Measurements from ENCODE around the gene DHPS.

DHPS gene

DNA sequence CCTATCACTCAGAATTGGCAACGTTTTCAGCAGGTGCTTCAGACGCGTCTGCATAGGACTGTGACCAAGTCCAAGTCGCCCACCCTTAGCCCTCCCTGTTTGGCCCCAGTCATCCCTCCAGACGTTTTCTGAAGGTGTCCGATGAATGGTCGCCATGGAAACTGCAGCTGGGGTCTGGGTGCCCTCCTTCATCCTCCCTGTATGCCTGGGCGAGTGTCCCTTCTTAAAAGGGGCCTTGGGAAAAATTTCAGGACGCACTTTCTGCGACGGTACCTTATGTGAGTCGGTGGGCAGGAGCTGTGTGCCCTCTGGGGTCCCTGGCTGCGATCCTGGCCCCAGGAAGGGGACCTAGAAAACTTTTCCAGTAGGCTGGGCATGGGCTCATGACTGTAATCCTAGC, 40.2 kb downstream of the DHPS start:
- no peak for DNase-seq

DNA sequence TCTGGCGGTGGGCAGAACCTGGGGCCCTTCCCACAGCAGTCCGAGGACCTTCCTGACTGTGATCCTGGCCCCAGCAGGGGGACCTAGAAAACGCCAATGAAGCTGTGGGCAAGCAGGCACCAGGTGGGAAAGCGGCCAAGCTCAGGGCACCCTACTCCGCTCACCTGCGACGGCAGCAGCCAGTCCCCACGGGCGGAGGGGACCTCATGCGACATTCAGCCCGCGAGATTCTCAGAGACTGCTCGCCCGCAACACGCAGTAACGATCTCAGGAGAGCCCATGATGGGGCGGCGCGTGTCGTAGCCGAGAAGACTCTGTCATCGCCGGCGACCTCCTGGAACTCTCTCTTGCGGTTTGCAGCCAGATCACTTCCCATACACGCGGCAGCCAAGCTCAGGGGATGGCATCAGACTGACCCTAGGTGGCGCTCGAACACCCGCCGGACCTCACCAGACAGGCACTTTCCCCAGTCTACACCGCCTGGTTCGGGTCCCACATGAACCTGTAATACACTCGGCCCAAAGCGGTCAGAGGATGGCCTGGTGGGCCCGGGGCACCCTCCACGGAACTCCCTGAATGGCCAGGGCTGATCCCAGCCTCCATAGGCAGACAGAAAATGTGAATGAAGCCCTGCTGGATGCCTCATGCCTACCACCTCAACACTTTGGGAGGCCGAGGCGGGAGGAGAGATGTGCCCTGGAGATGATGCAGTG, 41.6 kb downstream of the DHPS start:
- DNase-seq = no peak

DNA sequence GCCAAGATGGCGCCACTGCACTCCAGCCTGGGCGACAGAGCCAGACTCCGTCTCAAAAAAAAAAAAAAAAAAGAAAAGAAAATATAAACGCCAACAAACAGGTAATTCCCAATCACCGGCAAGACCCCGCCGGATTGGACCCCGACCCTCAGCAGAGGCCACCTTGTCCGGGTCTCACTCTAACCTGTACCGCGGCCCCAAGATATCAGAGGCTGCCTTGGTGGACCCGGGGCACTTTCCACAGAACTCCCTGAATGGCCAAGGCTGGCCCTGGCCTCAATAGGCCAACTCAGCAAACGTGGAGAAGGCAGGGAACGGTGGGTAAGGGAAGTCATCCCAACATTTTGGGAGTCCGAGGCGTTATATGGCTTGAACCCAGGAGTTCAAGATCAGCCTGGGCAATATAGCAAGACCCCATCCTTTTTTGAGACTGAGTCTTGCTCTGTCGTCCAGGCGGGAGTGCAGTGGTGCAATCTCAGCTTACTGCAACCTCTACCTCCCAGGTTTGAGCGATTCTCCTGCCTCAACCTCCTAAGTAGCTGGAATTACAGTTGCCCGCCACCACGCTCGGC, 43.0 kb downstream of the DHPS start:
- DNase-seq = no peak

DNA sequence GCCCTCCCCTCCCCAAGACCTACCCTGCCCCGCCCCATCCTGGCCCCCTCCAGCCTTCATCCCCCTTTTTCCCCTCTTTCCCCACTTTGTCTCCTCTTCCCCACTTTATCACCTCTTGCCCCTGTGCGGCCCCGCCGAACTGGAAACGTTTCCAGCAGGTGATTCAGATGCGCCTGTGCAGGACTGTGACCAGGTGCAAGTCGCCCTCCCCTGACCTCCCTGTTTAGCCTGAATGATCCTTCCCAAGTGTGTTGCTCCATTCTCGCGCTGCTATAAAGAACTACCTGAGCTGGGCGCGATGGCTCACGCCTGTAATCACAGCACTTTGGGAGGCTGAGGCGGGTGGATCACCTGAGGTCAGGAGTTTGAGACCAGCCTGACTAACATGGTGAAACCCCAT, 45.0 kb downstream of the DHPS start:
- DNase-seq = no peak

DNA sequence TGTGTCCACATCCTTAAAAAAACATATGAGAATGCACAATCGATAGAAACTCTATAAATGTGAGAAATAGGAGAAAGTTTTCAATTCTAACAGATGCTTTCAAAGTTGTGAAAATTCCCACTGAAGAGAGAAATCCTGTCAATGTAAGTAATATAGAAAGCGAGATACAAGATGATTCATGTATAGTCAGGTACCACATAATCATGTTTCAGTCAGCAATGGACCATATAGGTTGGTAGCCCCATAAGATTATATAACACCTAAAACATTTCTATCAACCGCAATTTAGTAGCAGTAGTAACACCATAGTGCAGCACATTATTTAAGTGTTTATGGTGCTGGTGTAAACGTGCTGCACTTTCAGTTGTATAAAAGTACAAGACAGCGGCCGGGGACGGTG, 52.5 kb downstream of the DHPS start:
- no peak for DNase-seq

DNA sequence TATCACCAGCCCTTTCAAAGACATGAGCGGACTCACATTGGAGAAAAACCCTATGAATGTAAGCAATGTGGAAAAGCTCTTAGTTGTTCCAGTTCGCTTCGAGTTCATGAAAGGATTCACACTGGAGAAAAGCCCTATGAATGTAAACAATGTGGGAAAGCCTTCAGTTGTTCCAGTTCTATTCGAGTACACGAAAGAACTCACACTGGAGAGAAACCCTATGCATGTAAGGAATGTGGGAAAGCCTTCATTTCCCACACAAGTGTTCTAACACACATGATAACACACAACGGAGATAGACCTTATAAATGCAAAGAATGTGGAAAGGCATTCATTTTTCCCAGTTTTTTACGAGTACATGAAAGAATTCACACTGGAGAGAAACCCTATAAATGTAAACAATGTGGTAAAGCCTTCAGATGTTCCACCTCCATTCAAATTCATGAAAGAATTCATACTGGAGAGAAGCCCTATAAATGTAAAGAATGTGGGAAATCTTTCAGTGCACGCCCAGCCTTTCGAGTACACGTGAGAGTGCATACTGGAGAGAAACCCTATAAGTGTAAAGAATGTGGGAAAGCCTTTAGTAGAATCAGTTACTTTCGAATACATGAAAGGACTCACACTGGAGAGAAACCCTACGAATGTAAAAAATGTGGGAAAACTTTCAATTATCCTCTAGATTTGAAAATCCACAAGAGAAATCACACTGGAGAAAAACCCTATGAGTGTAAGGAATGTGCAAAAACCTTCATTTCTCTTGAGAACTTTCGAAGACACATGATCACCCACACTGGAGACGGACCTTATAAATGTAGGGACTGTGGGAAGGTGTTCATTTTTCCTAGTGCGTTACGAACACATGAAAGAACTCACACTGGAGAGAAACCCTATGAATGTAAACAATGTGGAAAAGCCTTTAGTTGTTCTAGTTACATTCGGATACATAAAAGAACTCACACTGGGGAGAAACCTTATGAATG, 53.3 kb downstream of the DHPS start:
- DNase-seq = no peak

DNA sequence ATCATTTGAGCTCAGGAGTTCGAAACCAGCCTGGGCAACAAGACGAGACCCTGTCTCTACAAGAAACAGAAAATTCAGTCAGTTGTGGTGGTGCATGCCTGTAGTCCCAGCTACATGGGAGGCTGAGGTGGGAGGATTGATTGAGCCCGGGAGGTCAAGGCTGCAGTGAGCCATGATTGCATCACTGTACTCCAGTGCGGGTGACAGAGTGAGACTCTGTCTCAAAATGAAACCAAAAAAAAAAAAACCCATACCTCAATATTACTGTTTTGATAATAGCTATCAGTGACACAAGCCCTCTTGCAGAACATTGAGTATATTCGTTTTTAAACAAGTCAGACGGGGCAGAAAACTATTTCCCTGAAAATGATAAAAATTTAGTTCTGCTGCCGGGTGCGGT, 54.7 kb downstream of the DHPS start:
- no peak for DNase-seq

Measured in NCI-H1417 treated with DMSO at 0.1 percent for 48 hours (cell line).